CD4-positive, alpha-beta T cell treated with Interleukin-6 for 4 hours (primary cell): ENCODE data around the gene ANKEF1.

Experiments
- DNase-seq: peaks from one replicate; pipeline ENCODE4 v3.0.0-alpha.2; 2020; ENCODE audit warnings: mixed read lengths

ANKEF1 gene

DNA sequence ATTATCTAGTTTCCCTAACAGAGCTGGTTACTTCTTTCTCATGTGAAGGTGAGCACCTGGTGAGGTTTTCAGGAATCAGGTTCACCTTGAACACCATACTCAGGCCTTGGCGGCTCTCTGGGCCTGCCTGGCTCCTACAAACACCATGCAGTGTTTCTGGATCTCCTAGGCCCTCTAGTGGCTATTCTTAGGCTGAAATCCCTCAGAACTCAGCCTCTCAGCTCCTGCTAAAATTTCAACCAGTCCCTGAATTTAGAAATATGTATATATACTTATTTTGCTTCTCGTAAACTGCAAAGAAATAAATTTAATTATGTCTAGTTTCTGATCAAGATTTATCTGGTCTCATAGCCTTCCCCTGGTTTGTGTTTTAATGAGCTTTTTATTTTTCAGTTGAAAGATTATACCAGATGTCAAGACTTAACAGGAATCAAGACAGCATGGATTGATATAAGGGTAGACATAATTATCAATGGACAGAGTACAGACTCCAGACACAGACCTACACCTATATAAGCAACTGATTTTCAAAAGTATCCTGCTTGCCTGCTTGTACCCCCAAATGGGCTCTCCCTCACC, 55.9 kb downstream of the ANKEF1 start:
- DNase-seq: peak; percentile 35

- no peak for DNase-seq
Measured at GRCh38 chr20:10093087-10093591, 58.4 kb downstream of the ANKEF1 start.

DNA sequence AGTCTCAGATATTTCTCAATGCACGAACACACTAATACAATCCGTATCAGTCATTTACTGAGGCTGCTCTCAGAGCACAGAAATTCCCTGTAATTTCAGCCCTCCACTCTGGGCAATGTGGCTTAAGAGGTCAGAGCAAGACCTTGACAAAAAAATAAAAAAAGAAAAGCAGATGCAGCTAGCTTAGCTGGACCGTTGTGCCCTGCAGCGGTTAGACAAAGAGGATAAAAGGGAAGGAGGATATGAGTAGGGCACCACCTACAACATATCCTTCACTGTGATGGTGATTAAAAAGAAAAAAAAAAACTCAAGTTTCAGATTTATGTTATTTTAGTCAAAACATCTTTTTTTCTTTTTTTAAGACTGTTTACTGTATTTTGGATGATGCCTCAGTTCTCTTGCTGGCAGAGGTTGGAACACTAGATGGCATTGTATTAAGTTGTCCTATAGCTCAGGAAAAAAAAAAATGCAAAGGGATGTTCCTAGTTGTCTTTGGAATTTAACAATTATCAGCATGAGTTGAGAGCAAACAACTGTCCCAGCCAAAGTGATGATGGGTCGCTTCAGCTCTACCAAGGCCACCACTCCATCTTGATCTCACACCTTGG, 59.9 kb downstream of the ANKEF1 start:
- no peak for DNase-seq

GRCh38 chr20:10096790-10097189, 62.0 kb downstream of the ANKEF1 start:
- DNase-seq: no peak

GRCh38 chr20:10105046-10105445, 70.3 kb downstream of the ANKEF1 start:
- DNase-seq: no peak
